GM18502 (cell line): ENCODE measurements around the gene OR10H1.
A peak's percentile ranks its signal among the peaks of the same experiment; 100 is the strongest.
"Not testable (repeated sequence)": the region's sequence is repeated elsewhere in the genome, so short reads cannot be mapped to it uniquely, and the experiment has no call there.

Experiments used
- ATAC-seq: cut with Tn5 transposase; IDR thresholded peaks from one replicate; pipeline ENCODE4 v1.9.1; 2021; ENCODE audit warnings: mild to moderate bottlenecking; ENCODE audit not compliant: unreplicated experiment, poor library complexity

Gene OR10H1, protein sequence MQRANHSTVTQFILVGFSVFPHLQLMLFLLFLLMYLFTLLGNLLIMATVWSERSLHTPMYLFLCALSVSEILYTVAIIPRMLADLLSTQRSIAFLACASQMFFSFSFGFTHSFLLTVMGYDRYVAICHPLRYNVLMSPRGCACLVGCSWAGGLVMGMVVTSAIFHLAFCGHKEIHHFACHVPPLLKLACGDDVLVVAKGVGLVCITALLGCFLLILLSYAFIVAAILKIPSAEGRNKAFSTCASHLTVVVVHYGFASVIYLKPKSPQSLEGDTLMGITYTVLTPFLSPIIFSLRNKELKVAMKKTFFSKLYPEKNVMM

DNA sequence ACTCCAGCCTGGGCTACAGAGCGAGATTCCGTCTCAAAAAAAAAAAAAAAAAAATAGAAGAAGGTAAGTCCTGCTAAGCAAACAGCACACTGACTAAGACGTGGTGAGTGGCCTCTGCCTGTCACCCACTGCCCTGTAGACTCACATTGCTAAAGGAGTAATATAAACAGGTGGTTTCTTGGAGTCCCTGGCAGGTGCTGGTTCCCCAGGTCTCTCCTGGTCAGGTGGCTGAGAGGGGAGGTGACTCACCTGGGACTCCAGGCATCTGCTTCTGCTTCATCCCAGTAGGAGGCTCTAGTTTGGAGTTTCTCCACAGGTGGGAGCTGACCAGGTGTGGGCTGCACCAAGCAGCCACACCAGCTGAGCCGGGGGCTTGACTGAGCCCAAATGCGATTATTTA is at the start of gene OR10H1:
TSS of gene OR10H1 (minus strand) at position 359 of the 400 bp plus-strand sequence. CDS start 7,627 bp downstream, outside the sequence.
- ATAC-seq, result no peak

DNA sequence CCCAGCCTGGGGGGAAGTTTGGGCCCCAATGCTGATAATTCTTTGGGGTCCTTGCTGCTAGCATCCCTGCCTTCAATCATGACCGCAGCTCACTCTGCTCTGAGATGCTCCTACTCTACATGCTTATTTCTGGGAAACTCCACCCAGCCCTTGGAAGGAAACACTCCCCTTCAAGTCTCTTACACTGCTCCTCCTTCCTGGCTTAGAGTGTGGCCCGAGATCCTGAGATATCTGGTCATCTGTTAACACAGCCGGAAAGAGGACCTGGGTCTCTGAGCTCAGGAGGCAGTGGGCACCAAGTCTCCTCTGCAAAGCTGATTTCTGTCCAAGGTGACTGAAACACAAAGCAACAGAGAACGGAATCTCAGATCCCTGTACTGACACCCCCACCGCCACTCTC is 49.4 kb upstream of the OR10H1 start:
- ATAC-seq, result no peak

DNA sequence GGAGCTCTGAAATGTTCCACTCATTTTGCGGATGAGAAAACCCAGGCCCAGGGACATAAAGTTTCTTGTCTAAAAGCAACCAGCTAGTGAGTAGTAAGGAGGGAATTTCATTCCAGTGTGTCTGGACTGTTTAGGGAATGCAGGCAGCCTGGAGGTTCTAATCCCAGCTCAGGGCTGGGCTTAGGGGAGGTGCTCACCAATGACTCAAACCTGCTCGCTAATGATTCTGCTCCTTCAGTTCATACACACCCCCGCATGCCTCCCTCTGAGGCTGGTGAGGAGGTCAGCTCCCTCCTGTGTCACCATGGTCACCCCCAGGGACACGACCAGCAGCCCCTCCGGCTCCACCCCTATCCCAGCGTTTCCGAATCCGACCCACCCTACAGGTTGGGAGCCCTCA is 47.8 kb upstream of the OR10H1 start:
- no peak for ATAC-seq

DNA sequence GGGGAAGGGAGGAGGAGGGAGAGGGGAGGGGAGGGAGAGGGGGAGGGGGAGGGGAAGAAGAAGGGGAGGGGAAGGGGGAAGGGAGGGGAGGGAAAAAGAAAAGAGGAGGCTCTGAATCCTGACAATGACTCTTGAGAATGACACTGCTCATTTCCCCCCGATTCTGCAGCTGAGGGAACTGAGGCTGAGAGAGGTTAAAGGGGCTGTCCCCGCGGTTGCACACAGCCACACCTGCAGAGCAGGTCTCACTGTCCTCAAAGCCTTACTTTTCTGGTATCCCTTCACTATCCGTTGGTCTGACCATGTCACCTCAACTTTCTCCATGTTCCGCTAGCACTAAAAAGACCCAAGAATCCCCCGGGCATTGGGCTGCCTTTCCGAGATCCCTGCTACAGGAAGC is 47.0 kb upstream of the OR10H1 start:
- ATAC-seq, result no peak

DNA sequence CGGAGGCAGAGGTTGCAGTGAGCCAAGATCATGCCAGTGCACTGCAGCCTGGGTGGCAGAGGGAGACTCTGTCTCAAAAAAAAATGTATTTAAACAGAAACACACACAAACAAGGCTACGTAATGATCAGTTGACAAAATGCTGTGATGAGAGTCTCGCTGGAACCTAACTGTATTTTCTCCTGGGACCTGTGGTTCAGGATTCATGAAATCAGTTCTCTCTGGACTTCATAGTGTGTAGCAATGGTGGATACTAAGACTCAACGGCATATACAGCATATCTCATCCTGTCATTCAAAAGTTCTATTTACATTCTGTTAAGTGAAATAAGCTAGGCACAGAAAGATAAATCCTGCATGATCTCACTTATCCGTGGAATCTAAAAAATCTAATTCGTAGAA is 45.1 kb upstream of the OR10H1 start:
- no peak for ATAC-seq

DNA sequence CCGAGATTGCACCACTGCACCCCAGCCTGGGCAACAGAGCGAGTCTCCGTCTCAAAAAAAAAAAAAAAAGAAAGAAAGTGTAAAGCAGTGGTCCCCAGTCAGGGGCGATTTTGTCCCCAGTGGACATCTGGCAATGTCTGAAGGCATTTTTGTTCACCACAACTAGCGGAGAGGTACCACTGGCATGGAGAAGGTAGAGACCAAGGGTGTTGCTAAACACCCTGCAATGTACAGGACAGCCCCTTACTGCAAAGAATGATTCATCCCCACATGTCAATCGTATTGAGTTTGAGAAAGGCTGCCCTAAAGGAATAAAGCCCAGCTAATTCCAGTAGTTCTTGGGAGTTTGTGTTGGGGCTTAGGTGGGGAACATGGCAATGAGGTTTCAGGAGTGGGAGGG is 43.7 kb upstream of the OR10H1 start:
- no peak for ATAC-seq

DNA sequence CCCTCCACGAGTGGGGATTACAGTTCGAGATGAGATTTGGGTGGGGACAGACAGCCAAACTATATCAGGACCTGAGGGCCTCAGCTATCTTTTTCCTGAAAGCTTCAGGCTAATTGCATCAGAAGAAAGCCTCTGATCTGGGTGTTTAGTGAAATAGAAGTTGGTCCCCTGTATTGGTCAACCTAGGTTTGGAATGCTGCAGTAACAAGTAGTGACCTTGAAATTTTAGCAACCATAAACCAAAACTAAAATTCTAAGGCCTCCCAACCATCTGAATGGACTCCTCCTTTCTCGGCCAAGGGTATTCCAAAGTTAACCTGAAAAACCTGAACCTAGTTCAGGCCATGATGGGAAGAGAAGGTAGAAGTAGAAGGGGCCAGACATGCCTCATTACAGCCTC is 34.9 kb upstream of the OR10H1 start:
- ATAC-seq, result no peak

DNA sequence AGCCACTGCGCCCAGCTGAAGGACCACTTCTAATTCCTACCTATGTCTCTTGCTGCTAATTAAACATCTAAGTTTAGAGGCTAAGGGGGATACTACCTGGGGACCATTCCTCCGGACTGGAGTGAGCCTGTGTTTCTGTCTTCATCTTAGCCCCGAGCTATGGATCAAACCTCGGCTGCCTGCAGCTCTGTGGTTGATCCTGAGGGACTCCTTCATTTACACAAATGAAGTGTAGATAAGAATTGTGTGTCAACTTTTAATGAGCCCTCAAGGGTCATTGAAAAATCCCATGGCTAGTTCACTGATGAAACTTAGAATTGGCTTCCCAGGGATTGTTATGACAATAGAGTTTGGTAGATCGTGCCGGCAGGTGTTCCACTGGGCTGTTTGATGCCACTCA is 31.5 kb upstream of the OR10H1 start:
- no peak for ATAC-seq

DNA sequence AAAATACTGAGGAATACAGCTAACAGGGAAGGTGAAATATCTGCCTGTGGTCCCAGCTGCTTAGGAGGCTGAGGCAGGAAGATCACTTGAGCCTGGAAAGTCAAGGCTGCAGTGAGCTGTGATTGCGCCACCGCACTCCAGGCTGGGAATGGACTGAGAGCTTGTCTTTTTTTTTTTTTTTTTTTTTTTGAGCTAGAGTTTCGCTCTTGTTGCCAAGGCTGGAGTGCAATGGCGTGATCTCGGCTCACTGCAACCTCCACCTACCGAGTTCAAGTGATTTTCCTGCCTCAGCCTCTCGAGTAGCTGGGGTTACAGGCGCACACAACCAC is 28.4 kb upstream of the OR10H1 start:
- ATAC-seq, result not testable (repeated sequence)

DNA sequence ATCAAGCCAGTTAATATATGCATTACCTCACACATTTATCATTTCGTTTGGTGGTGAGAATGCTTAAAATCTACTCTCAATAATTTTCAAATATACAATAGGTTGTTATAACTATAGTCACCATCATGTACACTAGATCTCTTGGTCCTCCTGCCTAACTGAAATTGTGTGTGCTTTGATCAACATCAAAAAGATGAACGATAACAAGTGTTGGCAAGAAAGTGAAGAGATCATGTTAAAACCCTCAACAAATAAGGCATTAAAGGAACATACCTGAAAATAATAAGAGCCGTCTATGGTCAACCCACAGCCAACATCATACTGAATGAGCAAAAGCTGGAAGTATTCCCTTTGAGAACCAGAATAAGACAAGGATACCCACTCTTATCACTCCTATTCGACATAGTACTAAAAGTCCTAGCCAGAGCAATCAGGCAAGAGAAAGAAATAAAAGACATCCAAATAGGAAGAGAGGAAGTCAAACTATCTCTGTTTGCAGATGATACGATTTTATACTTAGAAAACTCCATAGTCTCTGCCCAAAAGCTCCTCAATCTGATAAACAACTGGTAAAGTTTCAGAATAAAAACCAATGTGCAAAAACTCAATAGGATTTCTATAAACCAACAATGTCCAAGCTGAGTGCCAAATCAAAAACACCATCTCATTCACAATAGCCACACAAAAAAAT is 27.9 kb upstream of the OR10H1 start:
- no peak for ATAC-seq

DNA sequence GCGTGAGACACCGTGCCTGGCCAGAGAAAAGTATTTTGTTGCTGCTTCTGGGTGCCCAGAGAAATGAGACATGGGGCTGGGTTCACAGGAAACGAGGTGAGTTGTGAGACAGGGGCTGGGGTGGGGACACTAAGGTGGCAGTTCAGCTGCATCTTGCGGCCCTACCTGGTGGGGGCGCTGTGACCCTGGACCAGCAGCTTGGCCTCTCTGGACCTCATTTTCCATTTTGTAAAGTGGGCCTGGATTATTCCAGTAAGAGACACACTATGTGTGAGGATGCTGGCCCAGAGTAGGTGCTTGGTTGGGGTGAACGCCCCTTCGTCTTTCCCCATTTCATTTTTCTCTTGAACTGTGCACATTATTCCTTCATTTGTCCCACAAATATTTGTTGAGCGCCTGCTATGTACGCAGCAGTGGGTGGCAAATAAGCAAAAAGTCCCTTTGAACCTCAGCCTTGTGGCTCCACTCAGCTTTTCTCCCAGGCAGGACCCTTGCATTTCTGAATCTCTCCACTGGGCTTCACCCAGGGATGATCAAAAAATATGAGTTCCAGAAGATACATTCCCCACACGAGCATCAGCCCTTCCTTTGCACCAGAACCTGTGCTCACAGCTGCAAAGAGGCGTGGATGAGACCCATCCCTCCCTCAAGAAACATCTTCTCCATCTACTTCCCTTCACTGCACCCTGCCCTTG is 26.6 kb upstream of the OR10H1 start:
- ATAC-seq, result no peak

DNA sequence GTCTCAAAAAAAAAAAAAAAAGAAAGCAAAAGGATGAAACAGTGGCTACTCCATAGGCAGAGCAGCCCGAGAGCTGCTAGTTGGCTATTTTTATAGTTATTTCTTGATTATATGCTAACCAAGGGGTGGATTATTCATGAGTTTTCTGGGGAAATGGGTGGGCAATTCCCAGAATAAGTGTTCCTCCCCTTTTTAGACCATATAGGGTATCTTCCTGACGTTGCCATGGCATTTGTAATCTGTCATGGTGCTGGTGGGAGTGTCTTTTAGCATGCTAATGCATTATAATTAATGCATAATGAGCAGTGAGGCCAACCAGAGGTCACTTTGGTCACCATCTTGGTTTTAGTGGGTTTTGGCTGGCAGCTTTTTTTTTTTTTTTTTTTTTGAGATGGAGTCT is 25.4 kb upstream of the OR10H1 start:
- ATAC-seq, result no peak

DNA sequence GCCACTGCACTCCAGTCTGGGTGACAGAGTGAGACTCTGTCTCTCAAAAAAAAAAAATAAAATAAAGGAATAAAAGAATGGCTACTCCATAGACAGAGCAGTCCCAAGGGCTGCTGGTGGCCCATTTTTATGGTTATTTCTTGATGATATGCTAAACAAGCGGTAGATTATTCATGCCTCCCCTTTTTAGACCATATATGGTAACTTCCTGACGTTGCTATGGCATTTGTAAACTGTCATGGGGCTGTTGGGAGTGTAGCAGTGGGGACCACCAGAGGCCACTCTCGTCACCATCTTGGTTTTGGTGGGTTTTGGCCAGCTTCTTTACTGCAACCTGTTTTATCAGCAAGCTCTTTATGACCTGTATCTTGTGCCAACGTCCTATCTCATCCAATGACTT is 24.4 kb upstream of the OR10H1 start:
- not testable (repeated sequence) for ATAC-seq

DNA sequence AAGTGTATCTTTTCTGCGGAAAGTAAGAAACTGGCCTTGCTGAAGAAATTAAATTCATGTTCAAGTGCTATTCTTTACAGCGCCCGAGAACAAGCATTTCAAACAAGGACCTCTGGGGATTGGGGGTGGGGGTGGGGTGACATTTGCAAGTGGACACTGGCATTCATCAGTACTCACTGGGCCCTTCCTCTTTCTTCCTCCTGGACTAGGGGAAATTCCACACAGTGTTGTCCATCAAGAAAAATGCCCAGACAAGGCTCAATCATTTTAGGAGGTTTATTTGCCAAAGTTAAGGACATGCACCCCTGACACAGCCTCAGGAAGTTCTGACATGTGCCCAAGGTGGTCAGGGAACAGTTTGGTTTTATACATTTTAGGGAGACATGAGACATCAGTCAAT is 22.9 kb upstream of the OR10H1 start:
- ATAC-seq, result no peak

DNA sequence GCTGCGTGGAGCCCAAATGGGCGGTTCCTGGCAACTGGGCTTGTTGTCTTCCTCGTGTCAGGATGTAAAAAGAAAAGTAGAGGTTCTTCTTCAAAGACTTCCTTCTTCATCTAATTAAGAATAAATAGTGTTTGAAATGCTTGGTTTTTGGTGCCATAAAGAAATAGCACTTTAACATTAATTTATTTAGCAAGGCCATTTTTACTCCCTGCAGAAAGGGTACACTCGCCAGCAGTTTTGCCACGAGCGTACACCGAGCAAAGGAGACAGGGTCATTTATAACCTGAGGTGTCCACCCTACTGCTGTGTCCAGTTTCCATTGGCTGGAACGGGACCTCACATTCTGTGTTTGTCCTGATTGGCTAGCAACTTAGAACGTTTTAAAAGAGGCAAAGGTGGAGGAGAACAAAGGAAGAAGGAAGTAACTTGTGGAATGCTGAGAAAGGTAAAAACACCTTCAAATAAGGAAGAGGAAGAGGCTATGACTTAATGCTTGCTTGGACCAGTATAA is 21.8 kb upstream of the OR10H1 start:
- no peak for ATAC-seq

DNA sequence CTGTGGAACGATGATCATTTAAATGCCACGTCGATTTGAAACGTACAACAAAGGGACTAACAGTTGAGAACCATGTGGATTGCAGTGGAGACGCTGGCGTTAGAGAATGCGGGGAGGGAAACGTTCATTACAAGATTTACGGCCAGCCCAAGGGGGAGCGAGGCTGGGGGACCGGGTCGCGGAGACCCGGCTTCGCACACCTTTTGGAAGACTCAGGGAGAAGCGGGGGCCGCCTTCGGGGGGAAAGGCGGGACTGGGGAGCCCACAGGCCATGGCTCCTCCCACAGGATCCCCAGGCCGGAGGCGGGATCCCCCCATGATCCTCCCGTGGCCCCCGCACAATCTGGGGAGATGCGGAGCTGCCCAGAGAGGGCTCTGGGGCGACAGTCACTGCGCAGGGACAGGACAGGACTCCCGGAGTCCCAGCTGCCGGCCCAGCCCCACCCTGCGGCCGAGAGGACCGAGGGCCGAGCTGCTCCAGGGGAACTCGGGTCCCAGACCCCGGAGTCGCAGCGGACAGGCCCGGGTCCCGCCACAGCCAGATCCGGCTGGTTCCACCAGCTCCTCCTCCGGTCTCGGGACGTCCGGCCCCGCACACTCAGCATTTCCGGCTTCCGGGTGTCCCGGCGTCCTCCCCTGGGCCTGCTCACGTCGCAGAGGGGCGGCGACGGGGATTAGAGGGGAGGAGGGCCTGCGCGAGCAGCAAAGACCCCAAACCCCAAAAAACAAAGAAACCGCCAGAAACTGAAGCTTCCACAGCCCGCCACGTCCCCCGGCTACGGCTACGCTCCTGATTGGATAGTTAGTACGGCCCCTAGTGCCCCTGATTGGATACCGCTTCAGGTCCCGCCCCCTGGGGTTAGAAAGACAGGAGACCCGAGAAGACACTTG is 21.1 kb upstream of the OR10H1 start:
- peak; percentile 96 for ATAC-seq

DNA sequence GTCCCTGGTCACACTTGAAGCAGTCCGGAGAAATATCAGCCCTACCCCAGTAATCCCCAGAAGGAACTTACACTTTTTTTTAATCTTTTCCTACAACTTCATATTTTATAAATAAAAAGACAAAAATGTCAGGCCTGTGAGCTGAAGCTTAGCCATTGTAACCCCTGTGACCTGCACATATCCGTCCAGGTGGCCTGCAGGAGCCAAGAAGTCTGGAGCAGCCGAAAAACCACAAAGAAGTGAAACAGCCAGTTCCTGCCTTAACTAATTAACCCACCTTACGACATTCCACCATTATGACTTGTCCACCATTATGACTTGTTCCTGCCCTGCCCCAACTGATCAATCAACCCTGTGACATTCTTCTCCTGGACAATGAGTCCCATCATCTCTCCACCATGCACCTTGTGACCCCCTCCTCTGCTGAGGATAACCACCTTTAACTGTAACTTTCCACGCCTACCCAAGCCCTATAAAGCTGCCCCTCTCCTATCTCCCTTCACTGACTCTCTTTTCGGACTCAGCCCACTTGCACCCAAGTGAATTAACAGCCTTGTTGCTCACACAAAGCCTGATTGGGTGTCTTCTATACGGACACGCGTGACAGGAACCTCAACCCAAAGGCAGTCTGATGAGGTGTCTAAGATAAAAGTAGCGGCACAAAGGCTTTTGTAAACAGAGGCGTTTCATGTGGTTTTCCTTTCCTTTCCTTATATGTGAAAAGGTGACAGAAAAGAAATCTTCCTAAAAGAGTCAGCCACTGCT is 20.3 kb upstream of the OR10H1 start:
- ATAC-seq, result not testable (repeated sequence)

DNA sequence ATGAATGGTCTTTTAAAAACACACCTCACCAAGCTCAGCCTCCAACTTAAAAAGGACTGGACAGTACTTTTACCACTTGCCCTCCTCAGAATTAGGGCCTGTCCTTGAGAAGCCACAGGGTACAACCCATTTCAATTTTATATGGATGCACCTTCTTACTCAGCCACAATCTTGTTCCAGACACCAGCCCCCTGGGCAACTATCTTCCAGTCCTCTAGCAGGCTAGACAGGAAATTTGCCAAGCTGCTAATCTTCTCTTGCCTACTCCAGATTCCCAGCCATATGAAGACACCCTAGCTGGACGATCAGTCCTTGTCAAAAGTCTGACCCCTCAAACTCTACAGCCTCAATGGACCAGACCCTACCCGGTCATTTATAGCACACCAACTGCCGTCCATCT is 18.8 kb upstream of the OR10H1 start:
- ATAC-seq, result not testable (repeated sequence)

DNA sequence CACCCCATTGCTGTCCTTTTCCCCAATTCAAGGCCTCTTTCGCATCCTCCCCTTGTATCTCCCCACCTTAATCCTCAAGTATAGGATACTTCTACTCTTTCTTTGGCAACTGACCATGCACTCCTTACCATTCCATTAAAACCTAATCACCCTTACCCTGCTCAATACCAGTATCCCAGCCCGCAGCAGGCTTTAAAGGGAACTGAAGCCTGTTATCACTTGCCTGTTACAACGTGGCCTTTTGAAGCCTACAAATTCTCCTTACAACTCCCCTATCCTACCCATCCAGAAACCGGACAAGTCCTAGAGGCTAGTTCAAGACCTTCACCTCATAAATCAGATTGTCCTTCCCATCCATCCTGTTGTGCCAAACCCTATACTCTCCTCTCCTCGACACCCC is 16.2 kb upstream of the OR10H1 start:
- ATAC-seq, result no peak

DNA sequence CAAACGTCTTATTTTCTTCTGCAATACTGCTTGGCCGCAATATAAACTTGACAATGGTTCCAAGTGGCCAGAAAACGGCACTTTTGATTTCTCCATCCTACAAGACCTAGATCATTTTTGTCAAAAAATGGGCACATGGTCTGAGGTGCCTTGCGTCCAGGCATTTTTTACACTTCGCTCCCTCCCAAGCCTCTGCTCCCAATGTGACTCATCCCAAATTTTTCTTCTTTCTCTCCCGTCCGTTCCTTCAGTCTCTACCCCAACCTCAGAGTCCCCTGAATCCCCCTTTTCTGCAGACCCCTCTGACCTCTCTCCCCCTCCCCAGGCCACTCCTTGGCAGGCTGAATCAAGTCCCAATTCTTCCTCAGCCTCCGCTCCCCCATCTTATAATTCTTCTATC is 14.3 kb upstream of the OR10H1 start:
- no peak for ATAC-seq
